GM21390 (cell line): Measurements from ENCODE around the gene NRAP.
"Not testable (repeated sequence)": the region's sequence is repeated elsewhere in the genome, so short reads cannot be mapped to it uniquely, and the experiment has no call there.

Source experiments
- ATAC-seq: cut with Tn5 transposase; IDR thresholded peaks from one replicate; pipeline ENCODE4 v1.9.1; 2021; ENCODE audit not compliant: unreplicated experiment

Gene NRAP

GRCh38 chr10:113681533-113682470 is 18.0 kb upstream of the NRAP start:
- peak; percentile 56 for ATAC-seq

DNA sequence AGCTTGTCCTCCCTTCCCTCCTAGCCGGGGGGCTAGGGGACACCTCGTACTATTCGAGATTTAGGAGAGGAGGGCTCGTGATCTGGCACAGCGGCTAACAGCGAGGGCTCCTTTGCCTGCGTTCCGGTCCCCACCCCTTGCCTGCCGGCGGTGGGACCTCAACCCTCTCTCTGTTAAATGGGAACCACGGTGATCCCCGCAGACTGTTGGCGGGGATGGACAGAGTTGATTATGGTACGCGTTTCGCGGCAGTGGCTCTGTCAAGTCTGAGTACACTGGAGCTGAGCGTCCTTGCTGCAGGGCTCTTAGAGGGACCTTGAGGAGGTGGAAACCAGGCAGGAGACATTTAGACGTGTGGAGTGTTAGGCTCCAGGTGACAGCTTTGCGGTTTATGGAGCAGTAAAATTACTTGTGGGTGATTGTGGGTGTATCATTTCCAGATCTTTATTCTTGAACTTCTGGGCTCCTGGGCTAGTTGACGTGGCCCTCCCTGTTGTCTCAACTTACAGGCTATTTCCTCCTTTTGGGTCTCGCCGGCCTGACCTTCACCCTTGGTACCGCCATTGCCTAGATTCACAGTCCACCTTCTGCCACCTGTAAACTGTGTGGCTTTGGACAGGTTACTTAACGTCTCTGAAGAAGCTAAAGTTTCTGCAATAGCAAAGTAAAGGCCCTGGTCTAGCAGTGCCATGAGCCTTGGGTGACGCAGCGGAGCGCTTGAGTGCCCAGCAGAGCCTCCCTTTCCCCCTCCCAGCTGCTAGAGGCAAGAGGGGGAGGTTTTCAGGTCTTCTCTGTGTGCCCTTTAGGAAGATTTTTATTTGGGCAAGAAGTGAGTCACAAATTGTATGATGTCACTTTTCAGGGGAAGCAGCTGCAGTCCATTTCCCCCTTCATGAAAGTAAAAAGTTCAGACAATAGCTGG is 16.6 kb upstream of the NRAP start:
- ATAC-seq = peak; percentile 7

DNA sequence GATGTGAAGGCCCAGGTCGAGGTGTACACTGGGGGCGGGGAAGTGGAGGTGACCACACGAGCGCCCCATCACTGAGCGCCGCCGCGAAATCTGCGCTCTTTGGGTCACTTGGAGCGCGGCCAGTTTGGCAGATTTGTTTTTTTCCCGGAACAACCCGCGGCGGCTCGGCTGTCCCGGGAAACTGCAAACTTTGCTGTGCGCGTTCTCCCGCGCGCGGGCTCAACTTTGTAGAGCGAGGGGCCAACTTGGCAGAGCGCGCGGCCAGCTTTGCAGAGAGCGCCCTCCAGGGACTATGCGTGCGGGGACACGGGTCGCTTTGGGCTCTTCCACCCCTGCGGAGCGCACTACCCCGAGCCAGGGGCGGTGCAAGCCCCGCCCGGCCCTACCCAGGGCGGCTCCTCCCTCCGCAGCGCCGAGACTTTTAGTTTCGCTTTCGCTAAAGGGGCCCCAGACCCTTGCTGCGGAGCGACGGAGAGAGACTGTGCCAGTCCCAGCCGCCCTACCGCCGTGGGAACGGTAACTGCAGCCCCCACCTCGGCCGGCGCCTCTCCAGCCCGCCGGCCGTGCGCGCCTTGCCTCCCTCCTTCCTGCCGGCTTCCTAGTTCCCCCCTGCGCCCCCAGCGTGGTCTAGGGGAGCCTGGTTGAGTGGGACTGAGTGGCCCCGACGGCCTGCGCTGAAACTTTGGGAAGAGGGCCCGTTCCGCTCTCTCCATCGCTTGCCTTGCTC is 15.8 kb upstream of the NRAP start, which contains the start of gene CASP7:
Gene CASP7 (plus strand): TSS at position 450 of the 727 bp plus-strand sequence. CDS start 17,582 bp downstream, outside the sequence.
- ATAC-seq = peak; percentile 67

DNA sequence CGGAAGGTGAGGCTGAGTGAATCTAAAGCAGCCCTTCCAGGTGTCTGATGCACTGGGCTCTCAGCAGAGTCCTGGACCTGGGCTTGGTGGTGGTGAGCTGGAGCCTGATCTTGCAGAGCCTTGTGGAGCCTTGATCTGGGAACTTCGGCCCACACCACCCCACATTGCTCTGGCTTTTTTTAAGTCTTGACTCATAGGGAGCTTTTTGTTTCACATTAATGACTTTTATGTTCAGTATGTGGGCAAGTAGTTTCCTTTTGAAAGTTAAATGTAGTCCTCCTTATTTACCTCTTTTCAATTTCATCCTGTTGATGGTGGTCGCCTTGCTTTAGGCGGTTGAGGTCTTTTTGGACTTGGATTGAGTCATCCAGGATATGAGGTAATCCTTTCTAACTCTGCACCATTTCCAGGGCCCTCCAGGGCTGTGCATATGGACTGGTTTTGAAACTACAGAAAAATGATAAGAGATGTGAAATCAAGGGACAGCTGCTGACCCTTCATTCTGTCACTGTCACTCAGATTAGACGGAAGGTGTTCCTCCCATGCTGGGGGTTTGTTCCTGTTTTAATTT is 2.9 kb upstream of the NRAP start:
- peak; percentile 76 for ATAC-seq

DNA sequence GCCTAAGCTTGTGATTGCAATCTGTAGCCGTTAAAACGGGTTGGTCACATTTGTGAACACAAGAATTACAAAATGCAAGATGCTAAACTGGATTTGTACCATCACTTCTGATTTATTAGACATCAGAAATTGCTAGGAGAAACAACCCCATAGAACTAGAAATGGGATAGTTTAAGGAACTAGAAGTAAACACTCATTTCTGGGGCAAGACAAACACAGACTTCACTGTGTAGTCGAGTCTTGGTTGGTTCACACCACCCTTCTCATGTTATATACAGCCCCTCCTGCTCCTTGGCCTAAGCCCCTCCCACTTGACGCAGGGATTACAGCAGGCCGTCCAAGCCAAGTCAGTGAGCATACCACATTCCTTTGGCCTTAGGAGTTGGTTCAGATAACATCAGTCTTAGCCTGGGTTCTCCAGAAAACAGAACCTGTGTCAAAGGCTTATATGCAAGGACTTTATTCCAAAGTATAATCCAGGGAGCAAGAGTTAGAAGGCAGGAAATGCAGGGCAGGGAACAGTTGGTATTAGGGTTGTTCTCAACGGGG is 2.0 kb upstream of the NRAP start:
- ATAC-seq = no peak

DNA sequence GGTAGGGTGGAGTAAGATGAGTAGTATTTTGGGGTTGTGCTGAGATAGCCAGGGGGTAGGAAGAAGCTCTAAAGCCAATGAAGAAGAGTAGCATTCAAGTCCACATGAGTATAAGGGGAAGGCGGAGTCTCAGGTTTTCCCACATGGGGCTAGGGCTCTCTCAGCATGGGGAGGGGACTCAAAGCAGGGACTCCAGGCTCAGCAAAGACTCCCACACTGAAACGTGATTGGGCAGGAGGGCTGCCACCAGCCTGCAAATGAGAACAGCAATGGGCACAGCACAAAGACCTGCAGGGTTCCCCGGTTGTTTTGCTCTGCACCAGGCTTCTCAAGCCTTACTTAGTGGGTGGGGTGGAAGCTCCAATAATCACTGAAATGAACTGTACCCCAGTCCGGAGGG is 1.5 kb upstream of the NRAP start:
- no peak for ATAC-seq

DNA sequence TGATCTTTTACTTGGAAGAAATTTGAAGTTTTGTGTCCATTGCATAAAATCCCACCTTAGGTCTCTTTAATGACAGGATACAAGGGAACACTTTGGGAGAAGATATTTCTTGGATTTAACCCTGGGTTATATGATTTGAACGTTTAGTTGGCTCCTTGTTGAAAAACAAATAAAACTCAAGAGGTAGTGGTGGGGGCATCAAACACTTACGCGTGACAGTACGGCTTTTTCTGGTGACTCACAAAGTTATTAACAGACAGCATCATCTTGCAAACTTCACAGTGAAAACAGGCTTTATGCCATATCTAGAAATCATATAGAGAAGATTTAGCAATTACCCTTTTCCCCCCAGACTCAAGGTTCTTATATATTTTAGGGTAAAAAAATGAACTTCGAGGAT is 699 bp downstream of the NRAP start:
- no peak for ATAC-seq

- no peak for ATAC-seq
These were observed 2.5 kb downstream of the NRAP start for GRCh38 chr10:113661332-113661731.

DNA sequence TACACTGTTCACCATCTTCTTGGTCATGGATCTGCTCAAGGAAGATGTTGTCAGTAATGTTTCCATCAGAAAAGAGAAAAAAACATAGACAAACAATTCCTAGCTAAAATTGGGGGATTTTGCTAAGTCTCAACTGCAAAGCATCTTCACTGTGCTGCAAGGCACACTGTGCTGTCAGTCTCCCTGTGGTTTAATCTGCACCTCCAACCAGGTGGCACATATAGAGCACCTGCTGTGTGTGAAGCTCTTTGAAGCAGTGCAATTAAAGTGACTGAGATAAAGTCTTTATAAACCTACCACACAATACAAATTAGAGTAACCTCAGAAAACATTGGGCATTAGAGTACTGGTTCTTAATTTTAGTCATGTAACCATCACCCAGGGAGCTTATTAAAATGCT is 6.3 kb downstream of the NRAP start:
- ATAC-seq = no peak

DNA sequence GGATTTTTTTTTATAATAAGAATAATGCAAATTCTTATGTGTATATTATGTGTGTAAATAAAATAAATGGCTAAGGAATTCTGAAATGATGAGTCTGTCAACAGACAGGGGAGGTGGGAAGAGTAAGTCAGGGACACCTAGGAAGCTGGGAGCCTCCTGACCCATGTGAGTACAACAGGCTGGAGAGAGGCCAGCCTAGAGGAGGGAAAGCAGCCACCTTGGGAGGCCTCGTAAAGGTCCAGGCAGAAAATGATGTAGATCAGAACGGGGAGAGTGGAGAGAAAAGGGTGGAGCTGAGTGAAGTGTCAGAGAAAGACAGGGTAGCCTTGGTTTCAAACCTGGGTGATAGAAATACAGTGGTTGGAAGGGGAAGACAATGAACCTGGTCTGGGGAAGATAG is 6.9 kb downstream of the NRAP start:
- no peak for ATAC-seq

GRCh38 chr10:113652456-113652855 is 11.4 kb downstream of the NRAP start:
- ATAC-seq = not testable (repeated sequence)

DNA sequence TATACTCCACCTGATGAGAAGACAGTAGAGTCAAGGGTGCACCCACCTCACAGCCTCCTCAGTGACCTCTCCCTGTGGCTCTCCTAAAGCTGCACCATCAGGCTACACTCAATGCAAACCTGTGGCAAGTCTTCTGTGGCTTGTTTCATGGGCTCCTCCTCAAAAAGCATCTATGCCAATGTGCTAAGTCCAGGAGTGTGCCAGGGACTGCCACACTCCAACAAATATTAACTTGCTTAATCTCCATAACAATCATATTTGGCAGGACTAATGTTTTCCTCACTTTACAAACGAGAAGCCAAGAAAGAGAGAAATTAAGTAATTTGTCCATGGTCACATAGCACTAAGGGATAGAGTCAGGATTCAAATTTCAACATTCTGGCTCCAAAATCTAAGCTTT is 11.9 kb downstream of the NRAP start:
- ATAC-seq = no peak

GRCh38 chr10:113651021-113651420 is 12.8 kb downstream of the NRAP start:
- no peak for ATAC-seq

DNA sequence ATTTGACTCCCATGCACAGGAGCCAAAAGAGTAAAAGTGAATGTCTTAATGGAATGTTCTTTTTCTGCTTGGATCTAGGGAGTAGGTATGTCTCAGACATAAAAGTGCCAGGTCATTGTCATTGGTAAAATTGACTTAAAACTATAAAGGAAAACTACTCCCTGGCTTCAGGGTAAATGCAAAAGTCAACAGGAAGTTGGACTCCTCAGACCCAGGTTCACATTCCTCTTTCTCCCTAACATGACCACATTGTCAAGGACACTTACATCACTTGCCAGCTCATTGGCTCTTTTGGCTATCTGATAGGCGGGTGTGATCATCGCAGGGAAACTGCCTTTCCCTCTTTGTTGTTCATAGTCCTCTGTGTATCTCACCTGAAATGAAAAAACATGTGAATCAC is 13.7 kb downstream of the NRAP start:
- ATAC-seq = no peak

- ATAC-seq = no peak
These were observed 15.4 kb downstream of the NRAP start for GRCh38 chr10:113648478-113648877.

GRCh38 chr10:113647812-113648211 is 16.0 kb downstream of the NRAP start:
- no peak for ATAC-seq

- no peak for ATAC-seq
These were observed 17.3 kb downstream of the NRAP start for GRCh38 chr10:113646336-113647201.

- ATAC-seq = no peak
These were observed 19.4 kb downstream of the NRAP start for GRCh38 chr10:113644185-113645120.
